ENCODE measurements around the gene CARNS1. TPM values are rescaled to one million over a fixed set of nuclear protein-coding genes. Genes with fewer than 3 reads are reported as not detected.

The CARNS1 gene
- total and polyA plus RNA-seq, 2 of the 13 experiments (the other 11 are each of a cell fraction or from before 2014, with no cell fraction given) = not detected

GRCh38 chr11:67428052-67429001, 12.8 kb downstream of the CARNS1 start, which contains the start of gene RPS6KB2 (continued):
- TF ChIP-seq HNF1A (IDR thresholded peaks at IDR 0.05; ENCODE audit: low read depth) = 0 out of 2 replicates have a peak, but pooled peaks have one; percentile 14
- peak; percentile 70; the same call in 1 of the 2 replicates for TF ChIP-seq HNF1A (CRISPR knock-in tag; IDR thresholded peaks at IDR 0.05; ENCODE audit: borderline replicate concordance)
- 0 out of 2 replicates have a peak, but pooled peaks have one; percentile 26 for TF ChIP-seq ZNF451 (CRISPR knock-in tag; IDR thresholded peaks at IDR 0.05)
- TF ChIP-seq IKZF4 (CRISPR knock-in tag; IDR thresholded peaks at IDR 0.05; ENCODE audit: borderline replicate concordance, low read depth, not compliant biosample characterization) = no peak
- TF ChIP-seq ZNF556 (CRISPR knock-in tag; IDR thresholded peaks at IDR 0.05; ENCODE audit: borderline replicate concordance) = peak; percentile 65; the same call in 1 of the 2 replicates
- TF ChIP-seq PLRG1 (conservative IDR thresholded peaks at IDR 0.05) = no peak
- no peak for TF ChIP-seq ZNF572 (CRISPR knock-in tag; IDR thresholded peaks at IDR 0.05)
- 0 out of 2 replicates have a peak, but pooled peaks have one; percentile 72 for TF ChIP-seq SATB2 (CRISPR knock-in tag; IDR thresholded peaks at IDR 0.05)
- no peak for TF ChIP-seq ETV6 (CRISPR knock-in tag; conservative IDR thresholded peaks at IDR 0.05)
- peak; percentile 37; the same call in 1 of the 2 replicates for TF ChIP-seq ARID5B (CRISPR knock-in tag; IDR thresholded peaks at IDR 0.05)
- TF ChIP-seq TAF15 (IDR thresholded peaks at IDR 0.05; ENCODE audit: low read depth, low read length, poor library complexity, severe bottlenecking) = no peak
- peak; percentile 94 for TF ChIP-seq ZFX (CRISPR knock-in tag; IDR thresholded peaks at IDR 0.05; ENCODE audit: low read depth)
- peak; percentile 94 for TF ChIP-seq ZNF335 (CRISPR knock-in tag; IDR thresholded peaks at IDR 0.05)
- peak; percentile 33 for TF ChIP-seq AGO2 (optimal IDR thresholded peaks at IDR 0.05; ENCODE audit: low read depth, low read length)
- TF ChIP-seq ZNF274 (CRISPR knock-in tag; IDR thresholded peaks at IDR 0.05) = no peak
- TF ChIP-seq, protein P1, sequence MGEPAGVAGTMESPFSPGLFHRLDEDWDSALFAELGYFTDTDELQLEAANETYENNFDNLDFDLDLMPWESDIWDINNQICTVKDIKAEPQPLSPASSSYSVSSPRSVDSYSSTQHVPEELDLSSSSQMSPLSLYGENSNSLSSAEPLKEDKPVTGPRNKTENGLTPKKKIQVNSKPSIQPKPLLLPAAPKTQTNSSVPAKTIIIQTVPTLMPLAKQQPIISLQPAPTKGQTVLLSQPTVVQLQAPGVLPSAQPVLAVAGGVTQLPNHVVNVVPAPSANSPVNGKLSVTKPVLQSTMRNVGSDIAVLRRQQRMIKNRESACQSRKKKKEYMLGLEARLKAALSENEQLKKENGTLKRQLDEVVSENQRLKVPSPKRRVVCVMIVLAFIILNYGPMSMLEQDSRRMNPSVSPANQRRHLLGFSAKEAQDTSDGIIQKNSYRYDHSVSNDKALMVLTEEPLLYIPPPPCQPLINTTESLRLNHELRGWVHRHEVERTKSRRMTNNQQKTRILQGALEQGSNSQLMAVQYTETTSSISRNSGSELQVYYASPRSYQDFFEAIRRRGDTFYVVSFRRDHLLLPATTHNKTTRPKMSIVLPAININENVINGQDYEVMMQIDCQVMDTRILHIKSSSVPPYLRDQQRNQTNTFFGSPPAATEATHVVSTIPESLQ (CRISPR knock-in tag; conservative IDR thresholded peaks at IDR 0.05) = peak; percentile 84; the same call in 1 of the 2 replicates
